Endothelial cell (in vitro differentiated cells): ENCODE data around the gene CLMP. TPM values are rescaled to one million over a fixed set of nuclear protein-coding genes. Genes with fewer than 3 reads are reported as not detected.

Experiments used
- DNase-seq: peaks from one replicate; pipeline ENCODE4 v3.0.0; 2021; ENCODE audit warnings: low spot score
- H3K27ac Mint-ChIP-seq: one replicate; pipeline ENCODE4 v1.8.0; 2021; ENCODE audit warnings: mixed read lengths, inconsistent platforms; ENCODE audit not compliant: unreplicated experiment
- H3K27me3 Mint-ChIP-seq: one replicate; pipeline ENCODE4 v1.8.0; 2021; ENCODE audit warnings: mild to moderate bottlenecking, moderate library complexity, mixed read lengths, inconsistent platforms; ENCODE audit not compliant: unreplicated experiment
- H3K36me3 Mint-ChIP-seq: one replicate; pipeline ENCODE4 v1.8.0; 2021; ENCODE audit warnings: mild to moderate bottlenecking, low read depth, mixed read lengths, inconsistent platforms; ENCODE audit not compliant: unreplicated experiment
- H3K4me1 Mint-ChIP-seq: one replicate; pipeline ENCODE4 v1.8.0; 2021; ENCODE audit warnings: mild to moderate bottlenecking, mixed read lengths, inconsistent platforms; ENCODE audit not compliant: unreplicated experiment
- H3K4me3 Mint-ChIP-seq: one replicate; pipeline ENCODE4 v1.8.0; 2021; ENCODE audit warnings: mild to moderate bottlenecking, mixed read lengths, inconsistent platforms; ENCODE audit not compliant: unreplicated experiment
- H3K9me3 Mint-ChIP-seq: one replicate; pipeline ENCODE4 v1.8.0; 2021; ENCODE audit warnings: mixed read lengths, inconsistent platforms; ENCODE audit not compliant: unreplicated experiment
- total RNA-seq: library from RNA; stranded (reverse); fragmentation: NEBNext Ultra II Directional; extraction: Animal tissue kit (Norgen Biotek cat#: 25700); gene quantifications from one replicate; pipeline ENCODE4 v1.2.1, GENCODE V29; 2021; ENCODE audit not compliant: unreplicated experiment
- TF ChIP-seq, protein P1 (sequence below): fragments of 200-600 bp; sonication (generic); IDR thresholded peaks from one replicate; pipeline ENCODE4 v1.5.0; 2021; ENCODE audit warnings: antibody characterized with exemption; ENCODE audit not compliant: unreplicated experiment

The CLMP gene
- total RNA-seq, 1 donor from 2014 or later: 5.5 TPM

DNA sequence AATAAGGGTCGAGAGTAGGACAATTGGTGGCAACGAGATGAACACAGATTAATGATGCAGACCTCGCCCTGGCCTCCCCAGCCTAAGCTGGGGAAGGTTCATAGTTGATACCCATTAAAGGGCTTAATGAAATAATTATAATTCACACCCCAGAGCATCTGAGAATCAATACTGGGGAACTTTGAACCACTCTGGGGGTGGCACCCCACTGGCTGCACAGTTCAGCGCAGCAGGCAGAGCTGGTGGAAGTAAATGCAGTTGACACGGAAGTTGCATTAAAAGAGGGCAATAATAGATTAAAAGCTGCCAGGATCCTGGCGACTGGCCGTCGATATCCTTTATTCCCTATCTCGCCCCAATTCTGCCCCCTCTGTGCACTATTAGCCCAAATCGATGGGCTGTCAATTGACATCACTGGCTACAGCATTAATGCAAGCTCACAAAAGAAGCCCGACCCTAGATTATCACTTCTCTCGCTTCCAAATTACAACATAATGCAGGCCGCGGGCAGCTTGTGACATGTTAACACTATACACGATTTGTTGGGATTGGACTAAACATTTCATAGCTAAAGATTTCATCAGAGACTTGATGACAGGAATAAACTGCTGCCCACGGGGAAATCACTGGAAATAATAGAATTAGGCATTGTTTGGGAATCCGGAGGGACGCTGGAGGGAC is 147.6 kb downstream of the CLMP start:
- H3K27me3 Mint-ChIP-seq: peaks cover 1% of the 10 kb centered on the region
- H3K4me3 Mint-ChIP-seq: no peak overlapping the region
- no peaks in the 10 kb centered on the region for H3K9me3 Mint-ChIP-seq
- no peak overlapping the region for H3K27ac Mint-ChIP-seq
- DNase-seq: no peak
- no peaks in the 10 kb centered on the region for H3K4me1 Mint-ChIP-seq
- no peaks in the 10 kb centered on the region for H3K36me3 Mint-ChIP-seq
- TF ChIP-seq, protein P1, sequence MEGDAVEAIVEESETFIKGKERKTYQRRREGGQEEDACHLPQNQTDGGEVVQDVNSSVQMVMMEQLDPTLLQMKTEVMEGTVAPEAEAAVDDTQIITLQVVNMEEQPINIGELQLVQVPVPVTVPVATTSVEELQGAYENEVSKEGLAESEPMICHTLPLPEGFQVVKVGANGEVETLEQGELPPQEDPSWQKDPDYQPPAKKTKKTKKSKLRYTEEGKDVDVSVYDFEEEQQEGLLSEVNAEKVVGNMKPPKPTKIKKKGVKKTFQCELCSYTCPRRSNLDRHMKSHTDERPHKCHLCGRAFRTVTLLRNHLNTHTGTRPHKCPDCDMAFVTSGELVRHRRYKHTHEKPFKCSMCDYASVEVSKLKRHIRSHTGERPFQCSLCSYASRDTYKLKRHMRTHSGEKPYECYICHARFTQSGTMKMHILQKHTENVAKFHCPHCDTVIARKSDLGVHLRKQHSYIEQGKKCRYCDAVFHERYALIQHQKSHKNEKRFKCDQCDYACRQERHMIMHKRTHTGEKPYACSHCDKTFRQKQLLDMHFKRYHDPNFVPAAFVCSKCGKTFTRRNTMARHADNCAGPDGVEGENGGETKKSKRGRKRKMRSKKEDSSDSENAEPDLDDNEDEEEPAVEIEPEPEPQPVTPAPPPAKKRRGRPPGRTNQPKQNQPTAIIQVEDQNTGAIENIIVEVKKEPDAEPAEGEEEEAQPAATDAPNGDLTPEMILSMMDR: no peak

- no peak for DNase-seq
- Mint-ChIP-seq H3K9me3 (no peaks in the 10 kb centered on the region), H3K4me1 (no peaks in the 10 kb centered on the region), H3K27ac (no peak overlapping the region), H3K27me3 (no peaks in the 10 kb centered on the region), H3K36me3 (no peaks in the 10 kb centered on the region), H3K4me3 (no peak overlapping the region)
- TF ChIP-seq, protein P1: no peak
These were observed 148.4 kb downstream of the CLMP start for GRCh38 chr11:123046473-123047259.

GRCh38 chr11:123045101-123045500 is 149.9 kb downstream of the CLMP start:
- H3K9me3 Mint-ChIP-seq: no peaks in the 10 kb centered on the region
- no peaks in the 10 kb centered on the region for H3K27me3 Mint-ChIP-seq
- TF ChIP-seq, protein P1: no peak
- H3K36me3 Mint-ChIP-seq: no peaks in the 10 kb centered on the region
- no peak for DNase-seq
- H3K27ac Mint-ChIP-seq: no peak overlapping the region
- H3K4me1 Mint-ChIP-seq: no peaks in the 10 kb centered on the region
- no peak overlapping the region for H3K4me3 Mint-ChIP-seq

- Mint-ChIP-seq H3K4me3 (no peak overlapping the region), H3K4me1 (no peaks in the 10 kb centered on the region), H3K27me3 (no peaks in the 10 kb centered on the region), H3K9me3 (no peaks in the 10 kb centered on the region), H3K27ac (no peak overlapping the region), H3K36me3 (no peaks in the 10 kb centered on the region)
- DNase-seq: no peak
- TF ChIP-seq, protein P1: no peak
These were observed 153.9 kb downstream of the CLMP start for GRCh38 chr11:123041185-123041584.

DNA sequence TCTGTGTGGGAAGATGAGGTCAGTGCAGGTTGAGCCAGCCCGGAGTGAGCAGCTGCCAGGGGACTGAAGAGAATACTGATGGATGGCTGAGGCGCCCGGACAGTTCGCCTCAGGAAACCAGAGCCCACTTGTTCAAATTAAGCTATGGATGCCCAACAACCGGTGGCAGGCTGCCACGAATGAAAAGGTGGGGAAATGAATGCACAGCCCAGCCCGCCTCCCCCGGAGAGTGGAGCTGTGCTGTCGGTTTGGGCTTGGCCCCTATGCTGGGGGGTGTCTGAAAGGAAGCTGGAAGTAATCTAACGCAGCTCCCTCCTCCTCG is 155.0 kb downstream of the CLMP start:
- no peak for DNase-seq
- H3K27me3 Mint-ChIP-seq: peaks cover 2% of the 10 kb centered on the region
- H3K4me3 Mint-ChIP-seq: no peak overlapping the region
- H3K36me3 Mint-ChIP-seq: no peaks in the 10 kb centered on the region
- no peaks in the 10 kb centered on the region for H3K9me3 Mint-ChIP-seq
- H3K4me1 Mint-ChIP-seq: no peaks in the 10 kb centered on the region
- no peak overlapping the region for H3K27ac Mint-ChIP-seq
- TF ChIP-seq, protein P1: no peak
